ENCODE data around the gene CCDC69. TPM values are rescaled to one million over a fixed set of nuclear protein-coding genes. Genes with fewer than 3 reads are reported as not detected.

The CCDC69 gene
- total RNA-seq, 1 donor from 2014 or later: 53.4 TPM

DNA sequence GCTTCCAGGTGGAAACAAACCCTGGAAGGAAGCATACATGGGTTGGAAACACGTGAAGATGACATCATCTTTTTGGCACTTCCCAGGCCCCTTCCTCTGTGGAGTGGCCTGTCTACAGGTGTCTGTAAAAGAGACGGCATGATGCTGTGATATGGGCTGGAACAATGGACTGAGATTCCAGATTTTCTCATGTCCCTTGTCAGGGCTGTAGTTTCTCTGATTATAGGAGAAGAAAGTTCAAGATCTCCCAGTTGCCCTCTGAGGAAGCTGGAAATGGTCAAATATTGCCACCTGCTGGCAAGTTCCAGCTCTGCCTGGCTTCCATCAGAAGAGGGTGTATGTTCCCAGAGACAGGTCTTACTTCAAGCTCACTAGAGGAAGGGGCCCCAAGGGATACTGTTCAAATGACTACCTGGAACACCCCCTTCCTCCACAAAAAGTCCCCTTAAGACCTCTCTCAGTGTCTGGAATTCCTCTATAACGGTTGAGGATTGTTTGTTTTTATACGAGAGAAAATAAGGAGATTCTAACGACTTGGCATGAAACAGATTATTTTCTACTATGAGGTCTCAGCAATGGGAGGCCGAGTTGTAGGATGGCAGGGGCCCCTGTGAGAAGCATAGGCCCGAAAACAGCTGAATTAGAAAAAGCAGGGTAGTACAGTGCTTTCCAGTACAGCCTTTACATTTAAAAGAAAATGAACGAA, 59.1 kb downstream of the CCDC69 start:
- peak; percentile 83 for DNase-seq (ENCODE audit: low spot score)

DNA sequence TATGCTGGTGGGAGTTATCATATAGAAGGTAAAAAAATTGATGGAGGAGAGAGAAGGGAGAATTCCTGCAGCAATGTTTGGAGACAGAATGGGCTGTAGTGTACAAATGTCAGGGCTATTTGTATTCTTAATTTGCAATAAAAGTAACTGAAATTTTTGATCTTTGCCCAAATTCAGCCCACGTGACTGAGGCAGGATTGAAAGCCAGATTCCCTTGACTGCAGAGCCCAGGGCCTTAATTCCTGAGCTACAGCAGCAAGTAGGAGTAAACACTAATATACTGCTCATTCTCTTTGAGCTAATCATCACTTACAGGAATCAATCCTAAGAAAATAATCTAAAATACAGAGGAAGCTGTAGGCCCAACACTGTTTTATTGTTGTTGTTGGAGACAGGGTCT, 61.1 kb downstream of the CCDC69 start:
- DNase-seq (ENCODE audit: low spot score): no peak

DNA sequence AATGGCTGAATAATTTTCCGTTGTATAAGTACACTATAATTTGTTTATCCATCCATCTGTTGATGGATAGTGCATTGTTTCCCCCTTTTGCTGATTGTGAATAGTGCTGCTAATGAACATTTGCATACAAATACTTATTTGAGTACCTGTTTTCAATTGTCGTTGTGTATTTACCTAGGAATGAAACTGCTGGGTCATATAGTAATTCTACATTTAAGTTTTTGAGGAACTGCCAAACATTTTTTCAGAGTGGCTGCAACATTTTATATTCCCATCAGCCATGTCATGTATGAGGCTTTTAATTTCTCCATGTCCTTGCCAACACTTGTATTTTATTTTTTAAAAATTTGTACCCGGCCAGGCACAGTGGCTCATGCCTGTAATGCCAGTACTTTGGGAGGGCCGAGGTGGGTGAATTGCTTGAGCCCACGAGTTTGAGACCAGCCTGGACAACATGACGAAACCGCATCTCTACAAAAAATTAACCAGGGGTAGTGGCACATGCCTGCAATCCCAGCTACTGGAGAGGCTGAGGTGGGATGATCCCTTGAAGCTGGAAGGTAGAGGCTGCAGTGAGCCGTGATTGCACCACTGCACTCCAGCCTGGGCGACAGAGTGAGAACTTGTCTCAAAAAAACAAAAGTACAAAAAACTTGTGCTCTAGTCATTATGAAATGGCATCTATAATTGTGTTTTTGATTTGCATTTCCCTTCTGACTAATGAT, 64.1 kb downstream of the CCDC69 start:
- no peak for DNase-seq (ENCODE audit: low spot score)

DNA sequence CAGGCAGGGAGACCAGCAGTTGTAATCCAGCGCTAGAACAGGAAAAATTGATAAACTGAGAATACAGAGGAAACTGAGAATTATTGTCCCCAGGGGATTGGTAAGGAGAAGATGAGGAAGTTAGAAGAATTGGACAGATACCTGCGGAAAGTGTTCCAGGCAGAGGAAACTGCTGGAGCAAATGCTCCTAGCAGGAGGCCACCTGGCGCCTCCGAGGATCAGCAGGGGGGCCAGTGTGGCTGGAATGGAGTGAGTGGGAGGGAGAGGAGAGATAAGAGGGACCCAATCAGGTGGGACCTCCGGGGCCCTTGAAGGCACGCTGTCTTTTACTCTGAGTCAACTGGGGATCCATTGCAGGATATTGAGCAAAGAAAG, 65.6 kb downstream of the CCDC69 start:
- no peak for DNase-seq (ENCODE audit: low spot score)

DNA sequence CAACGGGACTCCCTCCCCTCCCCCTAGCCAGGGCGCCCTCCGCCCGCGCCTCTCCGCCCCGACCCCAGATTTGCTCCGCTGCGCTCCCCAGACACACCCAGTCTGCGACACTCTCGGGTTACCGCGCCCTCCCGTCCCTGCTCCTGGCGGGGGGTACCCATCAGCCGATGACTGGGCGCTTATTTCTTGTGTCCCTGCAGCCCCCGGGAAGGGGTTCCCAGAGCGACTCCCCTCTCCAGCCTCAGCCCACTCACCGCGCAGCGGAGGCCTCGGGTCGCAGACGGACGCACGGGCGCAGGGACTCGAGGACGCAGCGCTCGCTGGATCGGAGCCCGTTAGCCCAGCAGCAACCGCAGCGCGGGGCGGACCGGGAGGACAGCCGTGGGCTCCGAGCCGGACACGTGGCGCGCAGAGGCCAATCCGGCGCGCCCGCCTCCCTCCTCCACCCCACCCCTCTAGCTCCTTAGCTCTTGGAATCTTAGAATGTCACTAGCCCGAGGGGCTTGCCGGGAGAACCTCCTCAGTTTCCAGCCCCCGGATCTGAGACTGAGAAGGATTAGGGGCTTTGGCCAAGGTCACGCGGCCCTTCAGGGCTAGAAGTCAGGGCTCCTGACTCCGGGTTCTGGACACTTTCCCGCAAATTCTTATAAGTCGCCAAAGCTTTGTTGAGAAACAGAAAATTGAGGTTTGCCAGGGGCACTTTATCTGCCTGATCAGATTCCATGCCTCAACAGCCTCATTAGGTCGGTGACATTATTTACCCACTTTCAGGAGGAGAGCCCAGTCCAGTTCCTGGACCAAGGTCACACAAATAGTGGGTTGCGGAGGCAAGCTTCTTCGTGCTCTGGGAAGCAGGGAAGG, 66.2 kb downstream of the CCDC69 start, which contains the start of gene ANXA6:
TSS of gene ANXA6 (minus strand) at position 354 of the 861 bp plus-strand sequence. CDS start 9,878 bp downstream, outside the sequence.
- DNase-seq (ENCODE audit: low spot score): peak; percentile 82

DNA sequence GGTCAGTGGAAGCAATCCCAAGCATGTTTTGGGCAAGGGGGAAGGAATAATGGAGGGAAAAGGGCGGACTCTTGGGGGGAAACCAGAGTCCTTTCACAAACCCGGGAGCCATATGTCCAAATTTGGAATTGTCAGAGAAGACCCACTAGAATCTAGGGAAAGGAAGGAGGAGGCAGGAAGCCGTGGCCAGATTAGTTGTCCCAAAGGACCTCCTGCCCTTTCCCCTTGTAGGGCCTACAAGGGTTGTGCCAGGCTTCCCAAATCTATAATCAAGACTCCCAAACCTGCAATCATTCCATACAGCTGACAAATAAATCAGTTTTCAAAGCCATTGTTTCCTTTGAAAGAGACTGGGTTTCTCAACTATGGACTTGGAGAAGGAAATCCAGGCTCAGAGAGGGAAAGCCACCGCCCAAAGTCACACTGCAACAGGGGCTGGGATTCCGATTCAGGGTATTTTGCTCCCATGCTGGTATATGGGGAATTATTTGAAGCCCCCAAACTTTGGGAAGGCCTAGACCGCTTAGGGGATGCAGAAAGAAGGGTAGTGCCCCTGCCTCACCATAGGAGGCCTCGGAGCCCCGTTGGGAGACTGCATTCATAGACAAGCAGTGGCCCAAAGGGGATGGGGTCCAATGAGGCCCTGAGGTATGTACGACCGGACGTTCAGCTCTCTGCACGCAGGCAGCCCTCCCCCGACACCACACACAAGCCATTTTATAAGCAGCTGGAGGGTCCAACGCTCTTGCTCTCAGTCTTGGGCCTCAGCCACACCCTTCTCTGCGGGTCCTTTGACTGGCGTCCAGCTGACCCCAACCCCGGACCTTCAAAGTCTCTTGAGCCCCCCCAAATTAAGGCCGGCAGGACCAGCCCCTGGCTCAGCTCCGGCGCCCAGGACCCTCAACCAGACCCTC, 67.1 kb downstream of the CCDC69 start:
- DNase-seq (ENCODE audit: low spot score): no peak

DNA sequence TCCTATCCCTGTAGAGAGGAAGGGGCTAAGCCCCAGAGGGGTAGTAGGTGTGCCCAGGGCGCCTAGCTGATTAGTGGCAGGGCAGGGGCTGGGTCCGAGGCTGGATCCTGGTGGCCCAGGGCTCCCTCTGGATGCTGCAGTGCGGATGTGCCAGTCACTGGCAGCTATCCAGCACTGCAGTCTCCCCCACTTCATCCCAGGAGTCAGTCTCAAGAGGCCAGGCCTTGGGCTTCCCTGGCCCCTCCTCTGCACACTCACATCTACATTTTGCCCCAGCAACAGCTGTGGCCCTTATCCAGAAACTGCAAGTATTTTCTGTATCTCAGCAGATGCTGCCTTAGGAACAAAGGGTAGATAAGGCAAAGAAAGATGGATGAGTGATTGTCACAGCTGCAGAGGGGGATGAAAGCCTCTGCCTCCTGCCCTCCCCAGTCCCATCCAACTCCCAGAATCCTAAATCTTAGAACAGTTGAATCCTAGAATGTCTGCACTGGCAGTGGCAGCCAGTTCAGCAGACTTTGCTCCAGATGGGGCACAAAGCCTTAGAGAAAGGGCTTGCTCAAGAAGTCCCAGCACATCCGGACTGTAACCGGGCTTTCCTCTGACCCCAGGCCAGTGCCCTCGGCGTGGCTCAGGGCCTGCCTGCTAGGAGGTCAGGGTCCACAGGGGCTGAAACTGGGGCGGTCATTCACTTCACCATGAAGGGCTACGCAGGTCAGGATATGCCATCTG, 68.0 kb downstream of the CCDC69 start:
- no peak for DNase-seq (ENCODE audit: low spot score)

DNA sequence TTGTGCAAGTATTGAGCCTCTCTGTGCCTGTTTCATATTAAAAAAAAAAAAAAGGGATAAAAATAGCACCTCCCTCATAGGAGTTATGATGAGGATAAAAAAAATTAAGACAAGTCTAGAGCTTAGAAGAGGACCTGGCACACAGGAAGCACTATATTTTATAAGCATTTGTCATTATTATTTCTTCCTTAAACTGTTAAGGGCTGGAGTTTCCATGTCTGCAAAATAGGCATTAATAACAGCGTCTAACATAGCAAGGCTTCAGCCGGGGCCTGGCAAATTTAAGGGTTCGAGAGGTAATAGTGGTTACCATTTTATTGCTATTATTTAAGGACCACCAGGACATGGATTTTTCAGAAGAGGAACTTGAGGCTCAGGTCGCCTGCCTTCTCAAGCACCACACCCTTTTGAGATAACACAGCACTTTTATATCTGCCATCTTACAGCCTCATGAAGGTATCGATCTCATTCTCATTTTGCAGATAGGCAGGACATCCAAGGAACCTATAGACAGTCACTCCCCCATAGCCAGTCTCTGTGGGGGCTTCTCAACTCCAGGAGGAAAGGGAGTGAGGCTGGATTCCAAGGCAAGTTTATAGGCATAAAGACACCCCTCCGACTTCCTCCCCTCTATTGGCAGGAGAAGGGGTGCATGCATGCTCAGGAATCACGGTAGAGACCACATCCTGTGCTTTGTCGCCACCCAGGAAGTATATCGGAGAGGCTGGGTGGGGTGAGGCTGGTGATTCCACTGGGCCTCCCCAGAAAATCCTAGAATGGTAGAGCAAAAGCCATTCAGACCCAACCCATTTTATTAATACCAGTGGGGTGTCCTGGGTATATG, 68.7 kb downstream of the CCDC69 start:
- DNase-seq (ENCODE audit: low spot score): no peak

DNA sequence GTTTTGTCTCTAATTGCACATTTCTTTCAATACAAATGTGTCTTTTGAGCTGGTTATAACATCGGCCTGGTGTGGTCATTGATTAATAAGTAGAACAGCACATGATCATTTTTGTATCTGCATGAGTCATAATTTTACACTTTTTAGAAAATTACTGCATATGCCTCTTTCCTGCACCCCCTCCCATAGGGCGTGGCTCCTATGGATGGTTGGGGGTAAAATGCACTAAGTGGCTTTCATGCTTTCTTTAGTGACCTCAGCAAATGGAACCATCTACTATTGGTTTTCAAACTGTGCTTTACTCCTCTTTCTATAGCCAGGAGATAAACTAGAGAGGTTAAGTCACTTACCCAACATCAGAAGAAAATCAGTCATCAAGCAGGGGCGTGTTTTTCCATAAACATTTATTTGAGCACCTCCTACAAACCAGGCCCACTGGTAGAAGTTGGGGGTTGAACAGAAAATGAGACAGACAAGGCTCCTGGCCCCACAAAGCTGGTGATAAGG, 70.1 kb downstream of the CCDC69 start:
- DNase-seq (ENCODE audit: low spot score): no peak

DNA sequence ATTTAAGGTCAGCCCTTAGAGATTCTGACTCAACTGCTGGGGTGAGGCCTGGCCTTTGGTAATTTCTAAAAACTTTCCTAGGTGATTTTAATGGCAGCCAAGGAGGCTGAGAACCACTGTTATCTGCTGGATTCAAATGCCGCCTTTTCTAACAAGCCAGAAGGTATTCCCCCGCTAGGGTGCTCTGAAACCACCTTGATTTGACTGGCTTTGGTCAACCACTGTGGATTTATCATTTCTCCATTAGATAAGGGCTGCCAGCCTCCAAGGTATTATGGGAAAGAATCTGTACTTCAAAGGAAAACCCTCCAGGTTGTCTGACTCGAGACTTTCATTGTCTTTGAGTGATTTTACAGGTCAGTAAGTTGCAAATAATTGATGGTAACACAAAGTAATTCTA, 70.6 kb downstream of the CCDC69 start:
- DNase-seq (ENCODE audit: low spot score): no peak

DNA sequence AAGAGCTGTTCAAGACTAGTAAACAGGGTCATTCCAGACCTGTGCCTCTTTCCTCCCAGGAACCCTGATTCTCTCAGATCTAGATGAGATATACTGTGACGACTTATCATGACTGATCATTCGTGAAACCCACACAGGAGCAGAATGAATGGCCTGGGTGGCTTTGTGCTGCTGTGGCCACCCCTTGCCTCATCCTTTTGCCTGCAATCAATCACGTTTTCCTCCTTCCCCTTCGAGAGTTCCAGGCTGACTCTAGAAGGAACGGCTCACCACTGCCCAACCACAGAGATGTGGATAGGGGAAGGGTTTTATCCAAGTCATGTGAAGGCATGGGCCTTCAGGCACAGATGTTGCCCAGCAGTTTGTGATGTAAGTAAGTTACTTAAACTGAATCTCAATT, 72.1 kb downstream of the CCDC69 start:
- DNase-seq (ENCODE audit: low spot score): no peak

DNA sequence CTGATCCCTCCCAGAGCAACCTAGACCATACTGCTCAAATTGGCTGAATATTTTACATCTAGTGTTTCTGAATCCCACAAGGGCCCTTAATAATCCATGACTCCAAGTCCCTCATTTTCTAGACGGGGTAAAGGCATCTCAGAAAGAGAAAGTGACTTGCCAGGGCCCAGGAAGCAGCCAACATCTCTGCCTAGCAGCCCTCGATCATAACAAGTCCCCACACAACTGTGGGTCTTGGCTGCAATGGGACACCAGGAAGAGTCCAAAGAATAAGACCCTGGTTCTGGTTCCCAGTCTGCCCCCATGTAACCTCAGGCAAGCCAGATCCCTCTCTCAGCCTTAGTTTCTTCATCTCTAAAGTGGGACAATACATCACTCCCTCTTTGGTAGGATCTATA, 72.6 kb downstream of the CCDC69 start:
- no peak for DNase-seq (ENCODE audit: low spot score)

DNA sequence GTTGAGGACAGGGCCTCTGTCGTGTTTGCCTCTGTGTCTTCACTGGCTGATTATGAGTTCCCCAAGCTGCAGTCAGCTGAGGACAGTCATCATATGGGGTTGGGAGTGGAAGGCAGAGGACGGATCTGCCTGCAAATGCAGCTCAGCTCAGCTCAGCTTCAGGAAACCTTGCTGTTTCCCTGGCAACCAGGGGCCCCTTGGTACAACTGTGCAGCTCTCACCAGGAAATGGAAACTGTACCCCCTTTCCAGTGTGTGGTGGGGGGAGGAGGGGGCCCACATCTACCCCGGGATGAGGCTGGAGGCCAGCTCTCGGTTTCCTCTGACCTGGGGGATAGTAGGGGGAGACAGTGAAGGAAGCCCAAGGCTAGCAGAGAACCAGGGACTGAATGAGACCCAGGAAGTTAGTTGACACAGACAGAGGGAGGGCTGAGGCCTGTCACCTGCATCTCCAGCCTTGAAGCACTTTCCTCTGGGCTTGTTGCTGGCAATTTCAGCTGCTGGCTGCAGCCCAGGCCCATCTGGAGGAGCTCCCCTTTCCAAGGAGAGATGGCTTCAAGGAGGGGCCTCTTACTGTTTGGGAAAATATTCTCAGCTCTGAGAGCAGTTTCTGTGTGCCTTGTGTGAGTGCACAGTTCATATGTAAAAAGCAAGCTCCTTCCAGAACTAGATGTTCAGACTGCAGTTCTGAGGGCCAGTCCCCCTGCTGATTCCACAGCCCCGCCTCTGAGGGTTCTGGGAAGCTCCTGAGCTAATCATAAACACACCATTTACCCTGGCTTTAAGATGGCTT, 73.2 kb downstream of the CCDC69 start:
- peak; percentile 53 for DNase-seq (ENCODE audit: low spot score)

DNA sequence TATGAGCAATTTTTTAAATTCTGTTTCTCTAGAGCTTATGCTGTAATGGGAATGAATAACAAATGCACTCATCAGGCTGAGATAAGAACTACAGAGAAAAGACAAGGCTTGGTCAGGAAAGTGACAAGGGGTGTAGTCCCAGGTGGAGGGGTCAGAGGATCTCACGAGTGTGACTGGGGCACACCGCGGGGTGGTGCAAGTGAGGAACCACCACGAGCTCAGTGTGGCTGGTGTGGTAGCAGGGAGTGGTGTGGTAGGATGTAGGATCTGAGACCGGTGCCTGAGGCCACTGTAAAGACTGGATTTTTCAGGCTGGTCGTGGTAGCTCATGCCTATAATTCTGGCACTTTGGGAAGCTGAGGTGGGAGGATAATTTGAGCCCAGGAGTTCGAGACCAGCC, 75.3 kb downstream of the CCDC69 start:
- DNase-seq (ENCODE audit: low spot score): no peak

DNA sequence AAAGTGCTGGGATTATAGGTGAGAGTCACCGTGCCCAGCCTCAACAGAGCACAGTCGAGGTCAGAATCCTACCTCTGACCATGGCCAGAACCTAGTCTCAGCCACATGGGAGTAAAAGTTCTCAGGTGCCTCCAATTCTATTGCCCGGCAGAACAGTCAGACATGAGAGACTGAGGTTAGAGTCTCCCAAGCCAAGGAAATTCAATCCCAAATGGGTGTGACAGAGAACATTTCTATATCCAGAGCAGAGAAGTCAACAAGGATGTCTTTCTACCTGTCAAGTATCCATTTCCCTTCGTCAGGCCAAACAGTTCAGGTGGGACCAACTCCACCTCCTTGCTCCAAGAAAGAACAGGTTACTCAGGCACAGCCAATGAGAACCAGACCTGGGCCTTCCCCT, 76.9 kb downstream of the CCDC69 start:
- no peak for DNase-seq (ENCODE audit: low spot score)

DNA sequence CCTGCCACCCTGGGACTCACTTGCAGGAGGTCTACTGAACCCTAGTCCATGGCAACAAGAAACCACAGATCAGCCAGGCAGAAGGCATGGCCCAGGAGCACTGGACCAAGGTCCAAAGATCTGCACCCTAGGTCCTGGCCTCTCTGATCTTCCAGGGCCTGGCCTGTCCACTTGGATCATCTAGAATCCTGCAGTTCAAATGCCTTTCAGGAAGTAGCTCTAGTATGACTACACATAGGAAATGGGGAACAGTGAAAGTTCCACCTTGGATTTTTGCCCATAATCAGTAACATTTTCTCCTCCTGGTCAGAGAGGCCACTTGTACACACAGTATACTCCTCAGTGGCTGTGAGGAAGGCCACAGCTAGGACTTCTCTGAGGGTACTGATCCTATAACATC, 77.8 kb downstream of the CCDC69 start:
- no peak for DNase-seq (ENCODE audit: low spot score)

DNA sequence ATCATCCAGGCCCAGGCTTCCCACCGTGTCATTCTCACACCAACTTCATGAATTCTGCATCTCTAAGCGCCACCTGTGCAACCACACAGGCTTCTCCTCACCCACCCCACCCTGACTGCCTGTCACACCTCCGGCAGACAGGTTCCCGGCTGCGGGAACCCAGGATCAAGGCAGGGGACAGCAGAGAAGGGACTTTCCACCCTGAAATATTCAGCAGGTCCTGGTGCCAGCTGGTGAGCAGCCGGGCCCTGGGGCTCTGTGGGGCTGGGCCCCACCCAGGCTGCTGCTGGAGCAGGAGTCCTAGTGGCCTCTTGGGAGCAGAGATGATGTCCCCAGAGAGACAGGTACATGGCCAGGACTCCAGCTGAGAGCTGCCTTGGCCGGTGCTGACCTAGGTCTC, 79.0 kb downstream of the CCDC69 start:
- no peak for DNase-seq (ENCODE audit: low spot score)

DNA sequence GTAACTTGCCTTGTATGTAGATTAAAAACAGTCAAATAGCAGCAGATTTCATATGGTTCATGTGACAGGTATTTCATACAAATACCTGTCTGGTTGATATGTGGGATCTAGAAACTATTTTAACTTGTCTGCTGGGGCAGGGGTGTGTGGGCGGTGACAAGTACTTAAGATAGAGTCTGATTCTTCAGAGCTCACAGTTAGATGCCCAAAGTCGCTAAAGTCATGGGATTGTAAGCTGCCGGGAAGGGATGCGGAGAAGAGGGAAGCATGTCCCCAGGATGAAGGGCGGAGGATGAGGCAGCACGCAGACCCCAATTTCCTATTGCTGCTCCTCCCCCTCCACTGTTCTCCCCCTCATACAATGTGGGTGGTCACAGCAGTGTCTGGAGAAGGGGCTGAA, 79.6 kb downstream of the CCDC69 start:
- DNase-seq (ENCODE audit: low spot score): no peak

DNA sequence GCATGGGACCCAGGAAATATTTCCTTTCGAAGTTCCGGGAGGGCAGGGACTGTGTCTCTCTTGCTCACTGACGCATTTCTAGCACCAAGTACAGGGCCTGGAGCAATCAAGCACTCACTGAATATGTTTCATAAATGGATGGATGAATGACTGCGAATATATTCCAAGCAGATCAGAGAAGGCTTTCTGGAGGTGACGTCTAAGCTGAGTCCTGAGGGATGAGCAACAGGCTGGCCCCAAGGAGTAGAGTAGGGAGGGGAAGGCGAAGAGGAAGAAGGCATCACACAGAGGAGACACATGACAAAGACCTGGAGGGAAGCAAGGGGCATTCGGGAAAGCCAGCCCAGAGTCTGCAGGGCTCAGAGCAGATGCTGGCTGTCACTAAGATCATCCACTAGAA, 80.2 kb downstream of the CCDC69 start:
- no peak for DNase-seq (ENCODE audit: low spot score)

Data from ureter (tissue), 1 donor.